ENCODE results near the gene TNFRSF9. TPM values are rescaled to one million over a fixed set of nuclear protein-coding genes. Genes with fewer than 3 reads are reported as not detected.

Gene TNFRSF9
- polyA plus RNA-seq, 2 of the 4 experiments (the other 2 are of a cell fraction) = 0.75 to 3.2 TPM

DNA sequence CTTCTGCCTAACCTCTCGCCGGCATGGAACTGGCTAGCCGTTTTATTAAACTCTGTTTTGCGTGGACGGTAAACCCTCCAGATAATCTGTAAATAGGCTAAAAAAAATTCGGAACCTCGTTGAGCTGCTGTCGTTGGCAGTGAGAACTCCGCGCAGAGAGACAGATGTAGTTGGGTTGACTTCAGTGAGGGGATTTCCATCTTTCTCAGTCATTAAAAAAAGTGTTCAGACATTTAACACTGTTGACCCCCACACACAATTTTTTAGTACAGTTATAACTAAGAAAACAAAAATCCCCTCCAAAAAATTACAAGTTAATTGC lies 21.3 kb upstream of the TNFRSF9 start:
- TF ChIP-seq, protein P1, sequence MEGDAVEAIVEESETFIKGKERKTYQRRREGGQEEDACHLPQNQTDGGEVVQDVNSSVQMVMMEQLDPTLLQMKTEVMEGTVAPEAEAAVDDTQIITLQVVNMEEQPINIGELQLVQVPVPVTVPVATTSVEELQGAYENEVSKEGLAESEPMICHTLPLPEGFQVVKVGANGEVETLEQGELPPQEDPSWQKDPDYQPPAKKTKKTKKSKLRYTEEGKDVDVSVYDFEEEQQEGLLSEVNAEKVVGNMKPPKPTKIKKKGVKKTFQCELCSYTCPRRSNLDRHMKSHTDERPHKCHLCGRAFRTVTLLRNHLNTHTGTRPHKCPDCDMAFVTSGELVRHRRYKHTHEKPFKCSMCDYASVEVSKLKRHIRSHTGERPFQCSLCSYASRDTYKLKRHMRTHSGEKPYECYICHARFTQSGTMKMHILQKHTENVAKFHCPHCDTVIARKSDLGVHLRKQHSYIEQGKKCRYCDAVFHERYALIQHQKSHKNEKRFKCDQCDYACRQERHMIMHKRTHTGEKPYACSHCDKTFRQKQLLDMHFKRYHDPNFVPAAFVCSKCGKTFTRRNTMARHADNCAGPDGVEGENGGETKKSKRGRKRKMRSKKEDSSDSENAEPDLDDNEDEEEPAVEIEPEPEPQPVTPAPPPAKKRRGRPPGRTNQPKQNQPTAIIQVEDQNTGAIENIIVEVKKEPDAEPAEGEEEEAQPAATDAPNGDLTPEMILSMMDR (IDR thresholded peaks at IDR 0.05) = no peak
- TF ChIP-seq ZSCAN20 (CRISPR knock-in tag; IDR thresholded peaks at IDR 0.05) = no peak
- no peak for TF ChIP-seq EHF (CRISPR knock-in tag; IDR thresholded peaks at IDR 0.05)
- no peak for TF ChIP-seq RCOR1 (IDR thresholded peaks at IDR 0.05; ENCODE audit: low read depth, low read length)
- no peak for TF ChIP-seq NFE2L2 (conservative IDR thresholded peaks at IDR 0.05; ENCODE audit: low read length)
- TF ChIP-seq, protein P2, sequence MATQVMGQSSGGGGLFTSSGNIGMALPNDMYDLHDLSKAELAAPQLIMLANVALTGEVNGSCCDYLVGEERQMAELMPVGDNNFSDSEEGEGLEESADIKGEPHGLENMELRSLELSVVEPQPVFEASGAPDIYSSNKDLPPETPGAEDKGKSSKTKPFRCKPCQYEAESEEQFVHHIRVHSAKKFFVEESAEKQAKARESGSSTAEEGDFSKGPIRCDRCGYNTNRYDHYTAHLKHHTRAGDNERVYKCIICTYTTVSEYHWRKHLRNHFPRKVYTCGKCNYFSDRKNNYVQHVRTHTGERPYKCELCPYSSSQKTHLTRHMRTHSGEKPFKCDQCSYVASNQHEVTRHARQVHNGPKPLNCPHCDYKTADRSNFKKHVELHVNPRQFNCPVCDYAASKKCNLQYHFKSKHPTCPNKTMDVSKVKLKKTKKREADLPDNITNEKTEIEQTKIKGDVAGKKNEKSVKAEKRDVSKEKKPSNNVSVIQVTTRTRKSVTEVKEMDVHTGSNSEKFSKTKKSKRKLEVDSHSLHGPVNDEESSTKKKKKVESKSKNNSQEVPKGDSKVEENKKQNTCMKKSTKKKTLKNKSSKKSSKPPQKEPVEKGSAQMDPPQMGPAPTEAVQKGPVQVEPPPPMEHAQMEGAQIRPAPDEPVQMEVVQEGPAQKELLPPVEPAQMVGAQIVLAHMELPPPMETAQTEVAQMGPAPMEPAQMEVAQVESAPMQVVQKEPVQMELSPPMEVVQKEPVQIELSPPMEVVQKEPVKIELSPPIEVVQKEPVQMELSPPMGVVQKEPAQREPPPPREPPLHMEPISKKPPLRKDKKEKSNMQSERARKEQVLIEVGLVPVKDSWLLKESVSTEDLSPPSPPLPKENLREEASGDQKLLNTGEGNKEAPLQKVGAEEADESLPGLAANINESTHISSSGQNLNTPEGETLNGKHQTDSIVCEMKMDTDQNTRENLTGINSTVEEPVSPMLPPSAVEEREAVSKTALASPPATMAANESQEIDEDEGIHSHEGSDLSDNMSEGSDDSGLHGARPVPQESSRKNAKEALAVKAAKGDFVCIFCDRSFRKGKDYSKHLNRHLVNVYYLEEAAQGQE (IDR thresholded peaks at IDR 0.05) = no peak
- no peak for TF ChIP-seq EHMT2 (IDR thresholded peaks at IDR 0.05; ENCODE audit: low read depth)
- TF ChIP-seq, protein P3, sequence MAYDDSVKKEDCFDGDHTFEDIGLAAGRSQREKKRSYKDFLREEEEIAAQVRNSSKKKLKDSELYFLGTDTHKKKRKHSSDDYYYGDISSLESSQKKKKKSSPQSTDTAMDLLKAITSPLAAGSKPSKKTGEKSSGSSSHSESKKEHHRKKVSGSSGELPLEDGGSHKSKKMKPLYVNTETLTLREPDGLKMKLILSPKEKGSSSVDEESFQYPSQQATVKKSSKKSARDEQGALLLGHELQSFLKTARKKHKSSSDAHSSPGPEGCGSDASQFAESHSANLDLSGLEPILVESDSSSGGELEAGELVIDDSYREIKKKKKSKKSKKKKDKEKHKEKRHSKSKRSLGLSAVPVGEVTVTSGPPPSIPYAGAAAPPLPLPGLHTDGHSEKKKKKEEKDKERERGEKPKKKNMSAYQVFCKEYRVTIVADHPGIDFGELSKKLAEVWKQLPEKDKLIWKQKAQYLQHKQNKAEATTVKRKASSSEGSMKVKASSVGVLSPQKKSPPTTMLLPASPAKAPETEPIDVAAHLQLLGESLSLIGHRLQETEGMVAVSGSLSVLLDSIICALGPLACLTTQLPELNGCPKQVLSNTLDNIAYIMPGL (CRISPR knock-in tag; IDR thresholded peaks at IDR 0.05; ENCODE audit: borderline replicate concordance) = no peak
- no peak for TF ChIP-seq KDM5A (IDR thresholded peaks at IDR 0.05)
- TF ChIP-seq SREBF2 (IDR thresholded peaks at IDR 0.05) = no peak
- TF ChIP-seq JUNB (IDR thresholded peaks at IDR 0.05) = no peak
- no peak for TF ChIP-seq FOXS1 (CRISPR knock-in tag; IDR thresholded peaks at IDR 0.05)
- TF ChIP-seq SMC3 (IDR thresholded peaks at IDR 0.05) = no peak
- TF ChIP-seq HOXB13 (CRISPR knock-in tag; IDR thresholded peaks at IDR 0.05; ENCODE audit: low read depth) = no peak
- 0% methylated on average over 7 of the region's 10 CpGs for WGBS (ENCODE audit: missing lambda C conversion rate)
- no peak for DNase-seq (ENCODE audit: low read depth in 1 of 2, low spot score in 1 of 2)
- no peaks in the 10 kb centered on the region for H3K9me3 ChIP-seq
- FAIRE-seq = no peak
- POLR2A ChIA-PET = interaction anchor here (1.0 kb wide), 2 partner anchors 13 to 22 kb away, joined by 5 to 8 read pairs; partner anchors contain the start of gene TNFRSF9
- ATAC-seq = peak; percentile 8 to 15; a peak in 4 of 6 replicates
- peak overlapping the region; percentile 91 to 99 for H3K27ac ChIP-seq
- CTCF ChIA-PET = no interaction called here
- H3K4me3 ChIP-seq = peak overlapping the region; percentile 96
- peak overlapping the region; percentile 84 for H3K4me2 ChIP-seq
- peaks cover 10% of the 10 kb centered on the region; the same call in 1 of the 3 replicates for H3K4me1 ChIP-seq

DNA sequence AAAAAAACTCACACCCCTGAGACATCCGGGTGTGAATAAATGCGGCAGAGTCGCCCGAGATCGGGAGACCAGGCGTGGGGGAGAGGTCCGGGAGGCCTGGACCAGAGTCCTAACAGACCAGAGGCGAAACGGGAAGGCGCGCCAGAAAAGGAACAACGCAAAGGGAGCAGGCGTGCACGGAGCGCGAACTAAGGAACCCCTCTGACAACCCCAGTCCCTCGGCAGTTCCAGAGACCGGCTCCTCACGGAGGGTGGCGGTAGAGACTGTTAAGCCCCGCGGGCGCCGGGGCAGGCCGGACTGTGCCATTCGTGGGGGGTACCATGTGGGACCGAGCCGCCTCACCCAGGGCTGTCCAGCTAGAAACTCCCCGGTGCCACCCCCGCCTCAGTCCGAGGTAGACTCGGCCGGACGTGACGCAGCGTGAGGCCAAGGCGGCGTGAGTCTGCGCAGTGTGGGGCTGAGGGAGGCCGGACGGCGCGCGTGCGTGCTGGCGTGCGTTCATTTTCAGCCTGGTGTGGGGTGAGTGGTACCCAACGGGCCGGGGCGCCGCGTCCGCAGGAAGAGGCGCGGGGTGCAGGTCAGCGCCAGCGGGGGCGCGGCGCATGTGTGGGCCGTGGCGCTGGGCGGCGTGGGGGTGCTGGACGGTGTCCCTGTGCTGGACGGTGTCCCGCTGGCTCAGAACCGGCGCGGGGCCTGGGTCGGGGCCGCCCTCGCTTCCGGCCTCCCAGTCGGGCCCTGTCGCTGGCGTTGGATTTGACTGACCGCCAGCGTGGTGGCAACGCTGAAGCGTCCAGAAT lies 20.8 kb upstream of the TNFRSF9 start, which contains the start of gene PARK7:
TSS of gene PARK7 (plus strand) at position 496 of the 798 bp plus-strand sequence. CDS start 1,075 bp downstream, outside the sequence.
- under 1% methylated on average over 17 of the region's 81 CpGs for WGBS (ENCODE audit: missing lambda C conversion rate)
- DNase-seq (ENCODE audit: low read depth in 1 of 2, low spot score in 1 of 2) = peak; percentile 91 to 99
- Histone ChIP-seq H3K4me2 (peak within 1 kb of the TSS; percentile 84), H3K9me3 (no peaks in the 10 kb centered on the region), H3K27ac (peak within 1 kb of the TSS; percentile 97 to 99), H3K4me3 (peak within 1 kb of the TSS; percentile 96), H3K4me1 (peaks cover 10% of the 10 kb centered on the region; the same call in 1 of the 3 replicates)
- peak; percentile 98 to 99 for ATAC-seq
- CTCF ChIA-PET = interaction anchor here (0.6 kb wide), 1 partner anchor 12 kb away, joined by 3 read pairs; no protein-coding TSS in a partner anchor
- FAIRE-seq = no peak
- POLR2A ChIA-PET = interaction anchor here (0.6 to 1.0 kb wide), 4 partner anchors 12 to 42 kb away, joined by 3 to 8 read pairs (median 4); partner anchors contain the start of gene TNFRSF9
- TF ChIP-seq RCOR1 (IDR thresholded peaks at IDR 0.05; ENCODE audit: low read depth, low read length) (no peak), BHLHE40 (IDR thresholded peaks at IDR 0.05; ENCODE audit: low read depth, low read length) (peak; percentile 87), JUN (IDR thresholded peaks at IDR 0.05) (peak in 1 of 2 experiments; percentile 90), HDAC2 (IDR thresholded peaks at IDR 0.05) (no peak), CBX2 (IDR thresholded peaks at IDR 0.05; ENCODE audit: borderline replicate concordance, low read depth) (no peak), HOXB13 (CRISPR knock-in tag; IDR thresholded peaks at IDR 0.05; ENCODE audit: low read depth) (no peak), POLR2A (IDR thresholded peaks at IDR 0.05; ENCODE audit: low read length) (peak; percentile 89), FOSL2 (IDR thresholded peaks at IDR 0.05) (no peak), FOSL2 (CRISPR knock-in tag; IDR thresholded peaks at IDR 0.05) (peak; percentile 41), NPAS2 (CRISPR knock-in tag; IDR thresholded peaks at IDR 0.05; ENCODE audit: borderline replicate concordance) (no peak), KDM5A (IDR thresholded peaks at IDR 0.05) (no peak)
- TF ChIP-seq, protein P4, sequence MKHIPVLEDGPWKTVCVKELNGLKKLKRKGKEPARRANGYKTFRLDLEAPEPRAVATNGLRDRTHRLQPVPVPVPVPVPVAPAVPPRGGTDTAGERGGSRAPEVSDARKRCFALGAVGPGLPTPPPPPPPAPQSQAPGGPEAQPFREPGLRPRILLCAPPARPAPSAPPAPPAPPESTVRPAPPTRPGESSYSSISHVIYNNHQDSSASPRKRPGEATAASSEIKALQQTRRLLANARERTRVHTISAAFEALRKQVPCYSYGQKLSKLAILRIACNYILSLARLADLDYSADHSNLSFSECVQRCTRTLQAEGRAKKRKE (CRISPR knock-in tag; IDR thresholded peaks at IDR 0.05; ENCODE audit: low read depth) = no peak
- TF ChIP-seq, protein P5, sequence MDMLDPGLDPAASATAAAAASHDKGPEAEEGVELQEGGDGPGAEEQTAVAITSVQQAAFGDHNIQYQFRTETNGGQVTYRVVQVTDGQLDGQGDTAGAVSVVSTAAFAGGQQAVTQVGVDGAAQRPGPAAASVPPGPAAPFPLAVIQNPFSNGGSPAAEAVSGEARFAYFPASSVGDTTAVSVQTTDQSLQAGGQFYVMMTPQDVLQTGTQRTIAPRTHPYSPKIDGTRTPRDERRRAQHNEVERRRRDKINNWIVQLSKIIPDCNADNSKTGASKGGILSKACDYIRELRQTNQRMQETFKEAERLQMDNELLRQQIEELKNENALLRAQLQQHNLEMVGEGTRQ (IDR thresholded peaks at IDR 0.05) = no peak
- TF ChIP-seq, protein P6, sequence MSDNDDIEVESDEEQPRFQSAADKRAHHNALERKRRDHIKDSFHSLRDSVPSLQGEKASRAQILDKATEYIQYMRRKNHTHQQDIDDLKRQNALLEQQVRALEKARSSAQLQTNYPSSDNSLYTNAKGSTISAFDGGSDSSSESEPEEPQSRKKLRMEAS (IDR thresholded peaks at IDR 0.05) = peak; percentile 86
- TF ChIP-seq, protein P3 (CRISPR knock-in tag; IDR thresholded peaks at IDR 0.05; ENCODE audit: borderline replicate concordance) = no peak

All from A549 (cell line).